ENCODE data around the gene FSIP1. TPM values are rescaled to one million over a fixed set of nuclear protein-coding genes. Genes with fewer than 3 reads are reported as not detected.
A peak's percentile ranks its signal among the peaks of the same experiment; 100 is the strongest.

Gene FSIP1
- total RNA-seq, 1 donor = 3.6 TPM

DNA sequence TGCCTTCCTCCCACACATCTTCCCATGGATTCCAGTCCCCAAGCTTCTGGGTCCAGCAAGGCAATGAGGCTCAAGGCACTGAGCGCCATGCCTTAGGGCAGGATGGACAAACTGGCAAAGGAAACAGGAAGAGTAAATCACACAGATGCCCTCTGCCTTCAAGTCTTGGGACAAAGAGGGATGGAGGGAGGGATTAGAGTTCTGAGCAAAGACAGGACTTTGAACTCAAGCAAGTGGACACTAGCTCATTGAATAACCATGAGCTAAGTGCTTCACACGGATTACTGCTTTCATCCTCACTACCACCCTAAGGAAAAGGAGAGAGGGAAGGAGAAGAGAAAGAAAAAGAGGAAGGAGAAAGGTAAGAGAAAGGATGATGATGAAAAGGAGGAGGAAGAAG is 209.4 kb downstream of the FSIP1 start:
- no peak overlapping the region for H2AFZ ChIP-seq (ENCODE audit: low read length)
- no peaks in the 10 kb centered on the region for H3K36me3 ChIP-seq (ENCODE audit: insufficient read depth, low read length)
- no peaks in the 10 kb centered on the region for H3K27me3 ChIP-seq (ENCODE audit: insufficient read depth, low read length)
- H3K4me2 ChIP-seq (ENCODE audit: insufficient read depth, low read length) = peak overlapping the region; percentile 10
- peaks cover 15% of the 10 kb centered on the region for H3K4me1 ChIP-seq (ENCODE audit: insufficient read depth, low read length)
- no peaks in the 10 kb centered on the region for H4K20me1 ChIP-seq (ENCODE audit: insufficient read depth, low read length)
- no peaks in the 10 kb centered on the region for H3K9me3 ChIP-seq (ENCODE audit: low read depth, low read length)
- DNase-seq (ENCODE audit: insufficient read length, low spot score, missing footprints) = no peak
- no peaks in the 10 kb centered on the region for H3K79me2 ChIP-seq (ENCODE audit: insufficient read depth, low read length)
- no peak overlapping the region for H3K27ac ChIP-seq (ENCODE audit: low read depth, low read length)
- H3K4me3 ChIP-seq (ENCODE audit: insufficient read depth, low read length) = no peak overlapping the region
- TF ChIP-seq CTCF (IDR thresholded peaks at IDR 0.05; ENCODE audit: extremely low read depth, low read depth, low read length) = no peak

DNA sequence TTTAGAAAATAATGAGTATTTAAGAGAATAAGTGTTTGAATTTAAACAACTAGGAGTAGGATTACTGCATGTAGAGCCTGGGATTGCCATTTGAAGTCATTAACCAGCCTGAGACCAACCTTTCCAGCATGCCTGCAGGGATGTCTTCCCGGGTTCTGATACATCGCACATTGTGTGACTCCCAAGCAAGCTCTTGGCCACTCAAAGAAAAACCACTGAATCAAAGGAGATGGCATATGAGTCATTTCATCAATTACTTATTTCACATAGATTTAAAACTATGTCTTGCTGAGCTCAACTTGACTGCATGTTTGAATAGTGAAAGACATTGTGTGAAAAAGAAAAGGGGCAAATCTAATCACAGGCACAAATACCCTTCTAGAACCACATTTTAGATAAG is 216.8 kb downstream of the FSIP1 start:
- TF ChIP-seq CTCF (IDR thresholded peaks at IDR 0.05; ENCODE audit: extremely low read depth, low read depth, low read length) = no peak
- no peaks in the 10 kb centered on the region for H3K4me1 ChIP-seq (ENCODE audit: insufficient read depth, low read length)
- H2AFZ ChIP-seq (ENCODE audit: low read length) = no peak overlapping the region
- no peaks in the 10 kb centered on the region for H3K79me2 ChIP-seq (ENCODE audit: insufficient read depth, low read length)
- H4K20me1 ChIP-seq (ENCODE audit: insufficient read depth, low read length) = no peaks in the 10 kb centered on the region
- no peaks in the 10 kb centered on the region for H3K9me3 ChIP-seq (ENCODE audit: low read depth, low read length)
- H3K4me3 ChIP-seq (ENCODE audit: insufficient read depth, low read length) = no peak overlapping the region
- H3K27ac ChIP-seq (ENCODE audit: low read depth, low read length) = no peak overlapping the region
- no peak for DNase-seq (ENCODE audit: insufficient read length, low spot score, missing footprints)
- H3K36me3 ChIP-seq (ENCODE audit: insufficient read depth, low read length) = no peaks in the 10 kb centered on the region
- no peaks in the 10 kb centered on the region for H3K27me3 ChIP-seq (ENCODE audit: insufficient read depth, low read length)
- H3K4me2 ChIP-seq (ENCODE audit: insufficient read depth, low read length) = no peak overlapping the region

GRCh38 chr15:39564972-39565665 is 217.5 kb downstream of the FSIP1 start:
- TF ChIP-seq CTCF (IDR thresholded peaks at IDR 0.05; ENCODE audit: extremely low read depth, low read depth, low read length) = no peak
- Histone ChIP-seq H3K9me3 (ENCODE audit: low read depth, low read length) (no peaks in the 10 kb centered on the region), H3K27ac (ENCODE audit: low read depth, low read length) (no peak overlapping the region), H3K79me2 (ENCODE audit: insufficient read depth, low read length) (no peaks in the 10 kb centered on the region), H3K36me3 (ENCODE audit: insufficient read depth, low read length) (no peaks in the 10 kb centered on the region), H3K27me3 (ENCODE audit: insufficient read depth, low read length) (no peaks in the 10 kb centered on the region), H3K4me1 (ENCODE audit: insufficient read depth, low read length) (no peaks in the 10 kb centered on the region), H2AFZ (ENCODE audit: low read length) (no peak overlapping the region), H3K4me2 (ENCODE audit: insufficient read depth, low read length) (no peak overlapping the region), H4K20me1 (ENCODE audit: insufficient read depth, low read length) (no peaks in the 10 kb centered on the region), H3K4me3 (ENCODE audit: insufficient read depth, low read length) (no peak overlapping the region)
- DNase-seq (ENCODE audit: insufficient read length, low spot score, missing footprints) = no peak

- no peaks in the 10 kb centered on the region for H3K79me2 ChIP-seq (ENCODE audit: insufficient read depth, low read length)
- H4K20me1 ChIP-seq (ENCODE audit: insufficient read depth, low read length) = no peaks in the 10 kb centered on the region
- H3K27ac ChIP-seq (ENCODE audit: low read depth, low read length) = no peak overlapping the region
- H3K4me3 ChIP-seq (ENCODE audit: insufficient read depth, low read length) = no peak overlapping the region
- H3K4me2 ChIP-seq (ENCODE audit: insufficient read depth, low read length) = no peak overlapping the region
- no peaks in the 10 kb centered on the region for H3K27me3 ChIP-seq (ENCODE audit: insufficient read depth, low read length)
- H3K9me3 ChIP-seq (ENCODE audit: low read depth, low read length) = no peaks in the 10 kb centered on the region
- no peaks in the 10 kb centered on the region for H3K4me1 ChIP-seq (ENCODE audit: insufficient read depth, low read length)
- TF ChIP-seq CTCF (IDR thresholded peaks at IDR 0.05; ENCODE audit: extremely low read depth, low read depth, low read length) = no peak
- no peak for DNase-seq (ENCODE audit: insufficient read length, low spot score, missing footprints)
- H3K36me3 ChIP-seq (ENCODE audit: insufficient read depth, low read length) = no peaks in the 10 kb centered on the region
- no peak overlapping the region for H2AFZ ChIP-seq (ENCODE audit: low read length)
Measured at GRCh38 chr15:39558421-39558820, 224.2 kb downstream of the FSIP1 start.

Measured in osteoblast (primary cell).